SK-N-SH treated with all-trans-retinoic acid at 6 μM for 48 hours (cell line): ENCODE results near the gene FAM228B.
A peak's percentile ranks its signal among the peaks of the same experiment; 100 is the strongest.

Experiments used
- ATAC-seq: fragments of 200-7000 bp; cut with Tn5 transposase; 3 replicates; pipeline ENCODE4 v1.9.1; 2020; ENCODE audit warnings: mild to moderate bottlenecking, moderate library complexity
- ARNTL ChIP-seq: fragments of 450-650 bp; formaldehyde crosslinking; IDR thresholded peaks from 2 replicates; pipeline ENCODE4 v1.5.0; 2020; ENCODE audit warnings: low read depth, mild to moderate bottlenecking, moderate library complexity, borderline replicate concordance
- BACH2 ChIP-seq: fragments of 250-450 bp; sonication (Bioruptor Pico); IDR thresholded peaks from 2 replicates; pipeline ENCODE4 v1.9.0; 2021; ENCODE audit warnings: mild to moderate bottlenecking, borderline replicate concordance
- CSDC2 ChIP-seq: fragments of 250-450 bp; sonication (Bioruptor Pico); IDR thresholded peaks from 2 replicates; pipeline ENCODE4 v1.5.0; 2020; ENCODE audit warnings: mild to moderate bottlenecking, moderate library complexity
- ESRRG ChIP-seq: fragments of 250-450 bp; sonication (Bioruptor Pico); IDR thresholded peaks from 2 replicates; pipeline ENCODE4 v1.6.1; 2021; ENCODE audit warnings: mild to moderate bottlenecking
- GLIS3 ChIP-seq: fragments of 250-450 bp; sonication (Bioruptor Pico); IDR thresholded peaks from 2 replicates; pipeline ENCODE4 v1.5.0; 2020; ENCODE audit warnings: mild to moderate bottlenecking, moderate library complexity
- ISL1 ChIP-seq: fragments of 250-450 bp; sonication (Bioruptor Pico); IDR thresholded peaks from 2 replicates; pipeline ENCODE4 v2.1.2; 2022; ENCODE audit warnings: mild to moderate bottlenecking, moderate library complexity
- OSR1 ChIP-seq: fragments of 250-450 bp; sonication (Bioruptor Pico); IDR thresholded peaks from 2 replicates; pipeline ENCODE4 v1.8.0; 2022; ENCODE audit warnings: moderate library complexity, mild to moderate bottlenecking, inconsistent platforms
- PPARA ChIP-seq: fragments of 250-450 bp; sonication (Bioruptor Pico); IDR thresholded peaks from 2 replicates; pipeline ENCODE4 v1.5.0; 2020; ENCODE audit warnings: mild to moderate bottlenecking, borderline replicate concordance
- RARB ChIP-seq: fragments of 250-450 bp; sonication (Bioruptor Pico); IDR thresholded peaks from 2 replicates; pipeline ENCODE4 v1.8.0; 2021; ENCODE audit warnings: mild to moderate bottlenecking, moderate library complexity
- SNAI2 ChIP-seq: fragments of 250-450 bp; sonication (Bioruptor Pico); IDR thresholded peaks from 2 replicates; pipeline ENCODE4 v1.5.0; 2020; ENCODE audit warnings: mild to moderate bottlenecking, moderate library complexity
- TOX ChIP-seq: fragments of 250-450 bp; sonication (Bioruptor Pico); IDR thresholded peaks from 2 replicates; pipeline ENCODE4 v1.8.0; 2021; ENCODE audit warnings: mild to moderate bottlenecking, moderate library complexity, borderline replicate concordance
- ZFP3 ChIP-seq: fragments of 250-450 bp; sonication (Bioruptor Pico); IDR thresholded peaks from 2 replicates; pipeline ENCODE4 v1.5.0; 2020; ENCODE audit warnings: mild to moderate bottlenecking, moderate library complexity
- ZFP30 ChIP-seq: fragments of 450-650 bp; formaldehyde crosslinking; IDR thresholded peaks from 2 replicates; pipeline ENCODE4 v1.5.0; 2022; ENCODE audit warnings: mild to moderate bottlenecking, moderate library complexity
- ZNF565 ChIP-seq: fragments of 450-650 bp; formaldehyde crosslinking; conservative IDR thresholded peaks from 2 replicates; pipeline ENCODE4 v1.5.0; 2020; ENCODE audit warnings: low read depth, mild to moderate bottlenecking, moderate library complexity
- ZNF70 ChIP-seq: fragments of 450-650 bp; formaldehyde crosslinking; IDR thresholded peaks from 2 replicates; pipeline ENCODE4 v1.5.0; 2020; ENCODE audit warnings: mild to moderate bottlenecking, moderate library complexity
- ZNF8 ChIP-seq: fragments of 450-650 bp; formaldehyde crosslinking; IDR thresholded peaks from 2 replicates; pipeline ENCODE4 v1.5.0; 2020; ENCODE audit warnings: mild to moderate bottlenecking, moderate library complexity
- TF ChIP-seq, protein P1 (sequence below): fragments of 250-450 bp; sonication (Bioruptor Pico); IDR thresholded peaks from 2 replicates; pipeline ENCODE4 v1.8.0; 2021; ENCODE audit warnings: low read depth, mild to moderate bottlenecking, moderate library complexity, borderline replicate concordance
- TF ChIP-seq, protein P2 (sequence below): fragments of 250-450 bp; sonication (Bioruptor Pico); IDR thresholded peaks from 2 replicates; pipeline ENCODE4 v1.5.1; 2020; ENCODE audit warnings: low read depth, mild to moderate bottlenecking, moderate library complexity
- TF ChIP-seq, protein P3 (sequence below): fragments of 250-450 bp; sonication (Bioruptor Pico); IDR thresholded peaks from 2 replicates; pipeline ENCODE4 v1.5.1; 2021; ENCODE audit warnings: mild to moderate bottlenecking, moderate library complexity
- TF ChIP-seq, protein P4 (sequence below): fragments of 250-450 bp; sonication (Bioruptor Pico); IDR thresholded peaks from 2 replicates; pipeline ENCODE4 v1.5.0; 2020; ENCODE audit warnings: mild to moderate bottlenecking, moderate library complexity

FAM228B gene

DNA sequence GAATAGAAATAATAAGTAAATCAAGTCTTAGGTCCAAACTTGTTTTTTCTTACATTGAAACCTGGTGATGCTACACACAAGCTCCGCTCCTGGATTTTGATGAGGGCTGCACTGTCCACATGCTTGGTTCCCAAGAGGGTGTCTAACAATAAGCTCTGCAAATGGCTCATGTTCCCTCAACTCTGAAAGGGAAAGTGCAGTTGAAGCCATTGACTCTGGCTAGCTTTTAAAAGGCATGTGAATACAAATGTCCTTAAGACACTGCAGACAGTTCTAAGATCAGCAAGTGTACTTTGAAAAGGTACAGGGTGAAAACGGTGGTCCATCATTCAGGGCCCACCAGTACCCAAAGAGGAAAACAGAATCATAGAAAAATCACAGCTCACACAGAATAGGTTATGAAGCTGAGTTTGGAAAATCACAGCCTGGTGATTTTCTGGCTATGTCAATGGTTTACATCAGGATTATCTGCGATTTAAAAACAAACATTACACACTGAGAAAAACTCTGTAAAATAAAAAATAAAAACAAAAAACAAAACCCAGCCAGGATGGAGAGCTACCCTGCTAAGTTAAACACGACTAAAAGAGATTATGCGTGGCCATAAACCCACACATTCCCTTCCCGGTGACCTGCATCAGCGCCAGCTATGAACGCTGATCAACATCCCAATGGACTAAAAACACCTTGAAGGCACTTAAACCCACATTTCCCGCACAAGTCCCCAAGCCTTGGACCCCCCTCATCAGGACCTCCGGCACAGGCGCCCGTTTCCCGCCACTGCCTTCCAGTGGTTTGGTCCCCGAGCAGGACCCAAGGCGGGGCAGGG lies 689 bp upstream of the FAM228B start (continued):
- TF ChIP-seq, protein P1, sequence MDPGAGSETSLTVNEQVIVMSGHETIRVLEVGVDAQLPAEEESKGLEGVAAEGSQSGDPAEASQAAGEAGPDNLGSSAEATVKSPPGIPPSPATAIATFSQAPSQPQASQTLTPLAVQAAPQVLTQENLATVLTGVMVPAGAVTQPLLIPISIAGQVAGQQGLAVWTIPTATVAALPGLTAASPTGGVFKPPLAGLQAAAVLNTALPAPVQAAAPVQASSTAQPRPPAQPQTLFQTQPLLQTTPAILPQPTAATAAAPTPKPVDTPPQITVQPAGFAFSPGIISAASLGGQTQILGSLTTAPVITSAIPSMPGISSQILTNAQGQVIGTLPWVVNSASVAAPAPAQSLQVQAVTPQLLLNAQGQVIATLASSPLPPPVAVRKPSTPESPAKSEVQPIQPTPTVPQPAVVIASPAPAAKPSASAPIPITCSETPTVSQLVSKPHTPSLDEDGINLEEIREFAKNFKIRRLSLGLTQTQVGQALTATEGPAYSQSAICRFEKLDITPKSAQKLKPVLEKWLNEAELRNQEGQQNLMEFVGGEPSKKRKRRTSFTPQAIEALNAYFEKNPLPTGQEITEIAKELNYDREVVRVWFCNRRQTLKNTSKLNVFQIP (CRISPR knock-in tag): no peak
- no peak for TF ChIP-seq ESRRG (CRISPR knock-in tag)
- no peak for TF ChIP-seq ZNF70
- TF ChIP-seq ZFP30: no peak
- TF ChIP-seq, all 23 proteins: peak for 0

DNA sequence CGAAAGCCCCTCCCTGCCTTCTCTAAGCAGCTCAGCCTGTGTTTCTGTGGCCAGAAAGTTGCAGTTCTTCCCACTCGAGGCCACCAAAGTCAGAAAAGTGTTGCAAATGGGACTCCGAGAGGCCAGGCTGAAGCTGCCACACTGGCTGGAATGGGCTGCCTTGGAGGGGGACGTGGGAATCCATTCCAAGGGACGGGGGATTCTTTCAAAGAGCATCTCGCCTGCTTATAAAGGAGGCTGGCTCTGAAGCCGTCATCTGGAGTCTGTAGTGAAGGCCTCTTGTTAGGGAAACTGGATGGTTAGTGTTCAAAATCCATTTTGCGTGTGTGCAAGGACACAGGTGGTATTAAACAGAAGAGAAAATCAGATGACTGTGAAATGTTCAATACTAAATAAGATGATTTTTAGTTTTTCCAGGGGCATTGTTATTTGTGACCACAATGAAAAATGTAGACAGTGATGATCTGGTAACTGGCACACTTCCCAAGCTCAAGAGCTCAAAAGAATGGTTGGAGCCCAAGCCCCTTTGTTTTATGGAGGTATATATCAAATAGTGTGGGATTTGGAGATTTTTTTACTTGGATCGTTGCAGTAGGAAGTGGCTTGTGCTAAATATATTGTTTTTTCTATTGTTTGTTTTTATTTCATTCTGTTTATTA lies 782 bp downstream of the FAM228B start:
- no peak for TF ChIP-seq RARB
- TF ChIP-seq, protein P2, sequence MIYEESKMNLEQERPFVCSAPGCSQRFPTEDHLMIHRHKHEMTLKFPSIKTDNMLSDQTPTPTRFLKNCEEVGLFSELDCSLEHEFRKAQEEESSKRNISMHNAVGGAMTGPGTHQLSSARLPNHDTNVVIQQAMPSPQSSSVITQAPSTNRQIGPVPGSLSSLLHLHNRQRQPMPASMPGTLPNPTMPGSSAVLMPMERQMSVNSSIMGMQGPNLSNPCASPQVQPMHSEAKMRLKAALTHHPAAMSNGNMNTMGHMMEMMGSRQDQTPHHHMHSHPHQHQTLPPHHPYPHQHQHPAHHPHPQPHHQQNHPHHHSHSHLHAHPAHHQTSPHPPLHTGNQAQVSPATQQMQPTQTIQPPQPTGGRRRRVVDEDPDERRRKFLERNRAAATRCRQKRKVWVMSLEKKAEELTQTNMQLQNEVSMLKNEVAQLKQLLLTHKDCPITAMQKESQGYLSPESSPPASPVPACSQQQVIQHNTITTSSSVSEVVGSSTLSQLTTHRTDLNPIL: no peak
- no peak for TF ChIP-seq ESRRG (CRISPR knock-in tag)
- no peak for TF ChIP-seq GLIS3 (CRISPR knock-in tag)
- TF ChIP-seq ZNF70: no peak
- TF ChIP-seq, protein P1 (CRISPR knock-in tag): no peak
- no peak for TF ChIP-seq OSR1 (CRISPR knock-in tag)
- TF ChIP-seq ISL1 (CRISPR knock-in tag): no peak
- TF ChIP-seq CSDC2: no peak
- no peak for TF ChIP-seq ZFP30
- TF ChIP-seq ARNTL: no peak
- TF ChIP-seq, protein P3, sequence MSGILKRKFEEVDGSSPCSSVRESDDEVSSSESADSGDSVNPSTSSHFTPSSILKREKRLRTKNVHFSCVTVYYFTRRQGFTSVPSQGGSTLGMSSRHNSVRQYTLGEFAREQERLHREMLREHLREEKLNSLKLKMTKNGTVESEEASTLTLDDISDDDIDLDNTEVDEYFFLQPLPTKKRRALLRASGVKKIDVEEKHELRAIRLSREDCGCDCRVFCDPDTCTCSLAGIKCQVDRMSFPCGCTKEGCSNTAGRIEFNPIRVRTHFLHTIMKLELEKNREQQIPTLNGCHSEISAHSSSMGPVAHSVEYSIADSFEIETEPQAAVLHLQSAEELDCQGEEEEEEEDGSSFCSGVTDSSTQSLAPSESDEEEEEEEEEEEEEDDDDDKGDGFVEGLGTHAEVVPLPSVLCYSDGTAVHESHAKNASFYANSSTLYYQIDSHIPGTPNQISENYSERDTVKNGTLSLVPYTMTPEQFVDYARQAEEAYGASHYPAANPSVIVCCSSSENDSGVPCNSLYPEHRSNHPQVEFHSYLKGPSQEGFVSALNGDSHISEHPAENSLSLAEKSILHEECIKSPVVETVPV: no peak
- TF ChIP-seq TOX: no peak
- TF ChIP-seq ZNF8 (CRISPR knock-in tag): no peak
- TF ChIP-seq, protein P4, sequence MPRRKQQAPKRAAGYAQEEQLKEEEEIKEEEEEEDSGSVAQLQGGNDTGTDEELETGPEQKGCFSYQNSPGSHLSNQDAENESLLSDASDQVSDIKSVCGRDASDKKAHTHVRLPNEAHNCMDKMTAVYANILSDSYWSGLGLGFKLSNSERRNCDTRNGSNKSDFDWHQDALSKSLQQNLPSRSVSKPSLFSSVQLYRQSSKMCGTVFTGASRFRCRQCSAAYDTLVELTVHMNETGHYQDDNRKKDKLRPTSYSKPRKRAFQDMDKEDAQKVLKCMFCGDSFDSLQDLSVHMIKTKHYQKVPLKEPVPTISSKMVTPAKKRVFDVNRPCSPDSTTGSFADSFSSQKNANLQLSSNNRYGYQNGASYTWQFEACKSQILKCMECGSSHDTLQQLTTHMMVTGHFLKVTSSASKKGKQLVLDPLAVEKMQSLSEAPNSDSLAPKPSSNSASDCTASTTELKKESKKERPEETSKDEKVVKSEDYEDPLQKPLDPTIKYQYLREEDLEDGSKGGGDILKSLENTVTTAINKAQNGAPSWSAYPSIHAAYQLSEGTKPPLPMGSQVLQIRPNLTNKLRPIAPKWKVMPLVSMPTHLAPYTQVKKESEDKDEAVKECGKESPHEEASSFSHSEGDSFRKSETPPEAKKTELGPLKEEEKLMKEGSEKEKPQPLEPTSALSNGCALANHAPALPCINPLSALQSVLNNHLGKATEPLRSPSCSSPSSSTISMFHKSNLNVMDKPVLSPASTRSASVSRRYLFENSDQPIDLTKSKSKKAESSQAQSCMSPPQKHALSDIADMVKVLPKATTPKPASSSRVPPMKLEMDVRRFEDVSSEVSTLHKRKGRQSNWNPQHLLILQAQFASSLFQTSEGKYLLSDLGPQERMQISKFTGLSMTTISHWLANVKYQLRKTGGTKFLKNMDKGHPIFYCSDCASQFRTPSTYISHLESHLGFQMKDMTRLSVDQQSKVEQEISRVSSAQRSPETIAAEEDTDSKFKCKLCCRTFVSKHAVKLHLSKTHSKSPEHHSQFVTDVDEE (CRISPR knock-in tag): no peak; the same call in 1 of the 2 replicates
- no peak for TF ChIP-seq BACH2 (CRISPR knock-in tag)
- TF ChIP-seq PPARA (CRISPR knock-in tag): no peak
- TF ChIP-seq ZNF565 (CRISPR knock-in tag): no peak
- ATAC-seq: peak; percentile 5

DNA sequence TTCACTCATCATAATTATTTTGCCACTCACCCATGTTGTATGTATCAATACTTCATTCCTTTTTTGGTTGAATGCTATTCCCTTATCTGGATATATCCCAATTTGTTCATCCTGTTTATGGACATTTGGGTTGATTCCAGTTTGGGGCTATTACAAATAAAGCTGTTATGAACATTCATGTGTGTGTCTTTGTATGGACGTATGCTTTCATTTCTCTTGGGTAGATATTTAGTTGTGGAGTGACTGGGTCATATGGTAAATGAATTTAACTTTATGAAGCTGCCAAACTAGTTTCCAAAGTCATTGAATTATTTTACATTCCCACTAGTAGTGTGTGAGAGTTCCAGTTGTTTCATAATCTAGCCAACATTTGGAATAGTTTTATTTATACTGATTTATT lies 2.7 kb downstream of the FAM228B start:
- ATAC-seq: no peak
- TF ChIP-seq, protein P2: no peak
- TF ChIP-seq ISL1 (CRISPR knock-in tag) (no peak), ZFP3 (CRISPR knock-in tag) (no peak), ZNF565 (CRISPR knock-in tag) (no peak), RARB (no peak), CSDC2 (no peak), GLIS3 (CRISPR knock-in tag) (no peak), SNAI2 (CRISPR knock-in tag) (no peak), ZNF8 (CRISPR knock-in tag) (no peak), ZNF70 (no peak), ESRRG (CRISPR knock-in tag) (no peak), ZFP30 (no peak), TOX (no peak)
- TF ChIP-seq, protein P3: no peak
- TF ChIP-seq, protein P4 (CRISPR knock-in tag): no peak
